Heart right ventricle (tissue), 16 donors: ENCODE data around the gene AMOTL2. TPM values are rescaled to one million over a fixed set of nuclear protein-coding genes. Genes with fewer than 3 reads are reported as not detected.

Experiments used
- ATAC-seq, 8 donors: fragments of 200-7000 bp; cut with Tn5 transposase; one replicate each; pipeline ENCODE4 v1.9.1; 2020; ENCODE audit warnings: mild to moderate bottlenecking in 8 of 8, moderate library complexity in 8 of 8, moderate number of reproducible peaks in 1 of 8
- DNase-seq, 2 donors: peaks; one replicate each; pipeline ENCODE4 v3.0.0-alpha.2; 2020
- H3K27ac ChIP-seq, 10 donors: fragments of 200-600 bp; sonication (generic) in 2 of 10; one replicate each; pipeline versions ENCODE4 v1.5.0 to v1.8.0; 2020 to 2022; ENCODE audit warnings: mild to moderate bottlenecking in 3 of 10
- H3K27me3 ChIP-seq, 7 donors: fragments of 200-600 bp; one replicate each; pipeline ENCODE4 v1.8.0; 2021 to 2022; ENCODE audit warnings: mild to moderate bottlenecking in 2 of 7
- H3K36me3 ChIP-seq, 9 donors: fragments of 200-600 bp; sonication (generic) in 1 of 9; one replicate each; pipeline versions ENCODE4 v1.5.0 to v1.8.0; 2020 to 2022; ENCODE audit warnings: mild to moderate bottlenecking in 2 of 9
- H3K4me1 ChIP-seq, 9 donors: fragments of 200-600 bp; sonication (generic) in 1 of 9; one replicate each; pipeline versions ENCODE4 v1.5.0 to v1.8.0; 2020 to 2022; ENCODE audit warnings: mild to moderate bottlenecking in 4 of 9
- H3K4me3 ChIP-seq, 10 donors: fragments of 200-600 bp; sonication (generic) in 2 of 10; one replicate each; pipeline versions ENCODE4 v1.5.0 to v1.8.0; 2020 to 2022; ENCODE audit warnings: mild to moderate bottlenecking in 7 of 10, moderate library complexity in 2 of 10
- H3K9me3 ChIP-seq, 11 donors: fragments of 200-600 bp in 10 of 11; sonication (generic) in 2 of 11; one replicate each; pipeline versions ENCODE4 v1.5.0 to v1.8.0; 2013 to 2022; ENCODE audit warnings: mild to moderate bottlenecking in 2 of 11, control low read depth in 1 of 11, moderate library complexity in 1 of 11
- CTCF ChIP-seq, 9 donors: fragments of 200-600 bp; sonication (generic) in 2 of 9; IDR thresholded peaks; one replicate each; pipeline versions ENCODE4 v1.5.0 to v1.8.0; 2021 to 2022; ENCODE audit warnings: antibody characterized with exemption in 9 of 9, mild to moderate bottlenecking in 5 of 9, moderate library complexity in 1 of 9
- WGBS, 2 donors: extraction: QIAGEN DNeasy Blood & Tissue Kit; methylation state at CpG; one replicate each; pipeline ENCODE4 v1.1.7; 2013; ENCODE audit warnings: inconsistent platforms in 1 of 2; 5-methylcytosine and 5-hydroxymethylcytosine counted together
- intact Hi-C, 10 donors: fragments of 100-400 bp; cut with DNase I; formaldehyde crosslinking; loops; one replicate each; pipeline versions ENCODE4 v1.11.1 to v1.14.2; 2022
- long read RNA-seq, 3 donors: library from polyadenylated mRNA; unstranded; transcript quantifications; one replicate each; pipeline ENCODE4 v2.0.0, GENCODE V29; 2020 to 2021
- polyA plus RNA-seq, 2 donors: library from polyadenylated mRNA; stranded (reverse); fragments of 200-250 nt; gene quantifications; one replicate each; pipeline ENCODE4 v1.2.3, GENCODE V29; 2013
- total RNA-seq, 10 donors: library from RNA; stranded (reverse); fragmentation: NEBNext Ultra II Directional in 3 of 10; extraction: Animal tissue kit (Norgen Biotek cat#: 25700) in 3 of 10; gene quantifications; one replicate each; pipeline versions ENCODE4 v1.2.1 to v1.2.4, GENCODE V29; 2021 to 2023
- donor health status: Arrhythmogenic right ventricular cardiomyopathy.
- donor health status: ischemic (EF 13 %, LVEDD 7.1; RV severe dilation, severe dysfunction).
- donor health status: healthy with polysubstance abuse.
- donor health status: DM: no; HTN: yes; CAD: no.
- donor health status: DM: no; HTN: no; CAD: no.
- donor health status: ischemic (EF 25% LVEDD 6.9; RV normal size, moderate dysfunction).
- donor health status: ischemic (EF 25% LVEDD 5.7; RV mildly dilated, moderate dysfunction).
- donor health status: healthy.
- donor health status: DM: yes; HTN: yes; CAD: no.
- donor health status: Ischemic cardiomyopathy.
- donor health status: ischemic (EF 35%, LVEDD 5.7; RV mildly dilated, moderate dysfunction).
- donor health status: nonischemic (EF 11% LVEDD 7.7; RV severe dilation, severe dysfunction).
- donor health status: DM: yes; HTN: yes; CAD: no.
- donor health status: PGD.
- donor health status: ischemic (EF 29% LVEDD 5.4; RV normal size, mild dysfunction).
- donor health status: nonischemic (EF 23%, LVEDD 6.1; RV moderate dilation, normal function).

Gene AMOTL2
- 10 to 100 TPM; 27.8 to 96.6 (median 57.8) TPM for total RNA-seq
- 10 to 100 TPM; 18.7 to 19.8 TPM for polyA plus RNA-seq
- long read RNA-seq, donor 1, full-length matches to known transcripts, result 9 of 41 reads
- long read RNA-seq, donor 1, partial matches to known transcripts, result 29 of 41 reads
- long read RNA-seq, donor 1, other reads (novel, unspliced or antisense), result 3 of 41 reads
- long read RNA-seq, donor 2, full-length matches to known transcripts, result 31 of 83 reads
- long read RNA-seq, donor 2, partial matches to known transcripts, result 36 of 83 reads
- long read RNA-seq, donor 2, other reads (novel, unspliced or antisense), result 16 of 83 reads
- long read RNA-seq, donor 3, full-length matches to known transcripts, result 33 of 94 reads
- long read RNA-seq, donor 3, partial matches to known transcripts, result 41 of 94 reads
- long read RNA-seq, donor 3, other reads (novel, unspliced or antisense), result 20 of 94 reads

- 1% methylated on average over 78 of the region's 78 CpGs for WGBS, 2 donors
- ATAC-seq (peak; percentile 75 to 90 (median 80)), DNase-seq (peak; percentile 89 to 92)
- Histone ChIP-seq H3K4me3 (peak within 1 kb of the TSS; percentile 57 to 94 (median 82)), H3K27ac (peak within 1 kb of the TSS; percentile 95 to 100 (median 100)), H3K36me3 (peaks cover 0 to 28% (median 20%) of the 10 kb centered on the region in 9 donors), H3K4me1 (peaks cover 18 to 70% (median 55%) of the 10 kb centered on the region in 9 donors), H3K9me3 (no peaks in the 10 kb centered on the region), H3K27me3 (peaks cover 0 to 24% (median 0%) of the 10 kb centered on the region in 7 donors)
- TF ChIP-seq CTCF (IDR thresholded peaks at IDR 0.05), result no peak
- intact Hi-C loops, result loop anchor here in 6 of 10 donors (2.0 to 10.0 kb wide), 5 partner anchors 61 to 799 kb away; partner anchors contain the start of genes ANAPC13 (in 2 of the 6), CEP63 (in 2 of the 6) and CDV3 (in 1 of the 6)
These were observed at the start of gene AMOTL2 for GRCh38 chr3:134374105-134374790. Gene AMOTL2, minus strand, starts transcription at chr3:134374447. Its CDS starts 3,014 bp downstream, at chr3:134371433.

- no peak for TF ChIP-seq CTCF (IDR thresholded peaks at IDR 0.05)
- Histone ChIP-seq H3K27ac (no peak overlapping the region), H3K4me3 (no peak overlapping the region), H3K36me3 (no peaks in the 10 kb centered on the region), H3K9me3 (no peaks in the 10 kb centered on the region), H3K27me3 (no peaks in the 10 kb centered on the region), H3K4me1 (peaks cover 0 to 14% (median 0%) of the 10 kb centered on the region in 9 donors)
- intact Hi-C loops, result no loop called here
- WGBS, 2 donors, result 44 to 55% methylated on average over 2 of the region's 2 CpGs
- no peak for ATAC-seq
- no peak for DNase-seq
These were observed 48.9 kb upstream of the AMOTL2 start for GRCh38 chr3:134423153-134423552.

- Histone ChIP-seq H3K4me1 (no peaks in the 10 kb centered on the region), H3K9me3 (peaks cover 0 to 4% (median 0%) of the 10 kb centered on the region in 11 donors), H3K4me3 (no peak overlapping the region), H3K27ac (no peak overlapping the region), H3K36me3 (no peaks in the 10 kb centered on the region), H3K27me3 (no peaks in the 10 kb centered on the region)
- intact Hi-C loops, result no loop called here
- TF ChIP-seq CTCF (IDR thresholded peaks at IDR 0.05), result no peak
- no peak for ATAC-seq
- DNase-seq, result no peak
- WGBS, 2 donors, result 86 to 93% methylated on average over 5 of the region's 5 CpGs
These were observed 45.7 kb upstream of the AMOTL2 start for GRCh38 chr3:134419960-134420321.

- Histone ChIP-seq H3K4me3 (no peak overlapping the region), H3K36me3 (no peaks in the 10 kb centered on the region), H3K9me3 (peaks cover 0 to 9% (median 0%) of the 10 kb centered on the region in 11 donors), H3K27ac (no peak overlapping the region), H3K27me3 (no peaks in the 10 kb centered on the region), H3K4me1 (no peaks in the 10 kb centered on the region)
- no peak for TF ChIP-seq CTCF (IDR thresholded peaks at IDR 0.05)
- 63 to 80% methylated on average over 5 of the region's 5 CpGs for WGBS, 2 donors
- no peak for DNase-seq
- no peak for ATAC-seq
- intact Hi-C loops, result no loop called here
These were observed 45.1 kb upstream of the AMOTL2 start for GRCh38 chr3:134419214-134419959.
